Measurements from ENCODE around the gene DXO. TPM values are rescaled to one million over a fixed set of nuclear protein-coding genes. Genes with fewer than 3 reads are reported as not detected.

DXO gene
- total and polyA plus RNA-seq, 2 of the 4 experiments (the other 2 are of a cell fraction): 9.3 to 21.4 TPM

DNA sequence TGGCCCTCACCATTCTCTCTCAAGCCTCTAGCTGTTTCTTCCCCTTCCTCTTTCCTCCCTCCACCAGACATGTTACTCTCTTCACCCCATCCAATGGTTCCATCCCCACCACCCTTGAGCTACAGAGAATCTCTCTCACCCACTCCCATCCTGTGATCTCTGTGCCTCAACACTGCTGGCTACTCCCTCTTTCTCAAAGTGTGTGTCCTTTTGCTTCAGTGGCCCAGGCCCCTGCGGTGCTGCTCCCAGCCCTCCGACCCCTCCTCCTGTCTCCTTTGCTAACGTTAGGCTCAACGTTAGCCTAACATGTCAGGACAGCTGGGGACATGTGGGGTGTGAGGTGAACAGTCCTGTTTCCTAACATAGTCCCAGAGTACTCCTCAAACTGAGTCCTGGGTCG, 19.0 kb downstream of the DXO start:
- Histone ChIP-seq H4K8ac (ENCODE audit: low read depth in 2 of 2, low read length in 2 of 2) (no peak overlapping the region), H3K4me1 (ENCODE audit: control insufficient read depth, insufficient read depth, low read length) (peaks cover 6% of the 10 kb centered on the region), H3K18ac (ENCODE audit: low read depth, low read length) (no peak overlapping the region), H2AK9ac (replicated peaks; ENCODE audit: low read depth, low read length, poor library complexity) (peak overlapping the region; percentile 44), H3K36me3 (ENCODE audit: control insufficient read depth, insufficient read depth, low read length) (peaks cover 44% of the 10 kb centered on the region), H3K14ac (replicated peaks; ENCODE audit: low read depth, low read length) (no peak overlapping the region), H3K9ac (ENCODE audit: low read depth, low read length) (no peak overlapping the region), H3K4me3 (ENCODE audit: insufficient read depth, low read depth, low read length) (no peak overlapping the region), H2BK5ac (ENCODE audit: low read depth, low read length, poor library complexity, severe bottlenecking) (no peak overlapping the region), H2BK120ac (ENCODE audit: low read depth, low read length) (no peak overlapping the region), H3K9me1 (ENCODE audit: insufficient read depth, low read length) (peaks cover 9% of the 10 kb centered on the region; the same call in 1 of the 2 replicates), H3K9me3 (ENCODE audit: control insufficient read depth, insufficient read depth, low read length) (no peaks in the 10 kb centered on the region), H3K27ac (ENCODE audit: insufficient read depth, low read length) (peak overlapping the region; percentile 12; the same call in 1 of the 2 replicates), H3K56ac (ENCODE audit: extremely low read depth, insufficient read depth, low read length) (no peak overlapping the region), H3K4ac (ENCODE audit: low read depth, low read length) (no peak overlapping the region), H2BK15ac (ENCODE audit: low read depth, low read length) (no peak overlapping the region), H3K27me3 (ENCODE audit: control insufficient read depth, insufficient read depth, low read length) (no peaks in the 10 kb centered on the region), H4K5ac (ENCODE audit: low read depth, low read length) (no peak overlapping the region), H4K91ac (ENCODE audit: insufficient read depth, low read depth, low read length) (no peak overlapping the region), H3K4me2 (ENCODE audit: low read depth, low read length) (no peak overlapping the region), H4K20me1 (ENCODE audit: insufficient read depth, low read length) (0 out of 2 replicates have a peak, but pooled peaks cover 5% of the 10 kb centered on the region), H2AK5ac (ENCODE audit: low read depth, low read length) (peak overlapping the region; percentile 20; the same call in 1 of the 2 replicates), H2AFZ (replicated peaks; ENCODE audit: low read length, poor library complexity) (no peak overlapping the region), H2BK20ac (ENCODE audit: low read depth, low read length) (no peak overlapping the region), H3K79me1 (ENCODE audit: low read depth in 1 of 2, low read length in 2 of 2) (peaks cover 12 to 13% of the 10 kb centered on the region in 2 experiments), H3K23ac (ENCODE audit: low read depth, low read length) (no peak overlapping the region)
- ATAC-seq (ENCODE audit: low read depth) (no peak), DNase-seq (no peak)
- ChIA-PET POLR2A (ENCODE audit: unreplicated experiment) (interaction anchor here (1.0 to 1.3 kb wide), 2 partner anchors 19 to 55 kb away, joined by 3 read pairs; partner anchors contain the start of genes DXO and EHMT2), CTCF (interaction anchor here (0.7 to 2.4 kb wide), 7 partner anchors 13 to 272 kb away, joined by 3 to 10 read pairs (median 4); no protein-coding TSS in a partner anchor)
- dilution Hi-C loops (cut with HindIII; ENCODE audit: low sequenced_read_pairs, unreplicated experiment) (no loop called here), in situ Hi-C loops (cut with MboI; ENCODE audit: low sequenced_read_pairs) (no loop called here), intact Hi-C loops (cut with micrococcal nuclease) (loop anchor here (1.0 to 5.0 kb wide), 5 partner anchors 51 to 406 kb away; partner anchors contain the start of genes ATP6V1G2, EHMT2, NFKBIL1 and ZBTB12)
- TF ChIP-seq USF2 (IDR thresholded peaks at IDR 0.05; ENCODE audit: low read depth, low read length): no peak
- no peak for TF ChIP-seq MXI1 (IDR thresholded peaks at IDR 0.05; ENCODE audit: borderline replicate concordance, low read depth, low read length)
- no peak for TF ChIP-seq CEBPB (IDR thresholded peaks at IDR 0.05; ENCODE audit: low read depth, low read length)
- no peak for TF ChIP-seq CHD1 (IDR thresholded peaks at IDR 0.05; ENCODE audit: low read depth, low read length)
- TF ChIP-seq, protein P1, sequence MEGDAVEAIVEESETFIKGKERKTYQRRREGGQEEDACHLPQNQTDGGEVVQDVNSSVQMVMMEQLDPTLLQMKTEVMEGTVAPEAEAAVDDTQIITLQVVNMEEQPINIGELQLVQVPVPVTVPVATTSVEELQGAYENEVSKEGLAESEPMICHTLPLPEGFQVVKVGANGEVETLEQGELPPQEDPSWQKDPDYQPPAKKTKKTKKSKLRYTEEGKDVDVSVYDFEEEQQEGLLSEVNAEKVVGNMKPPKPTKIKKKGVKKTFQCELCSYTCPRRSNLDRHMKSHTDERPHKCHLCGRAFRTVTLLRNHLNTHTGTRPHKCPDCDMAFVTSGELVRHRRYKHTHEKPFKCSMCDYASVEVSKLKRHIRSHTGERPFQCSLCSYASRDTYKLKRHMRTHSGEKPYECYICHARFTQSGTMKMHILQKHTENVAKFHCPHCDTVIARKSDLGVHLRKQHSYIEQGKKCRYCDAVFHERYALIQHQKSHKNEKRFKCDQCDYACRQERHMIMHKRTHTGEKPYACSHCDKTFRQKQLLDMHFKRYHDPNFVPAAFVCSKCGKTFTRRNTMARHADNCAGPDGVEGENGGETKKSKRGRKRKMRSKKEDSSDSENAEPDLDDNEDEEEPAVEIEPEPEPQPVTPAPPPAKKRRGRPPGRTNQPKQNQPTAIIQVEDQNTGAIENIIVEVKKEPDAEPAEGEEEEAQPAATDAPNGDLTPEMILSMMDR (conservative IDR thresholded peaks at IDR 0.05; ENCODE audit: low read depth, low read length): no peak
- TF ChIP-seq MAZ (IDR thresholded peaks at IDR 0.05; ENCODE audit: borderline replicate concordance, low read depth, low read length): no peak
- no peak for TF ChIP-seq FOS (IDR thresholded peaks at IDR 0.05; ENCODE audit: low read depth, low read length)
- no peak for TF ChIP-seq NFE2L2 (IDR thresholded peaks at IDR 0.05; ENCODE audit: low read depth, low read length)
- no CpG with 5 or more reads among the region's 5 CpGs for WGBS, 2 experiments (ENCODE audit: extremely low coverage in 2 of 2, insufficient read length in 1 of 2)
- no TSS peak for BruUV-seq (replicated peaks)
